ENCODE results near the gene KLC4. TPM values are rescaled to one million over a fixed set of nuclear protein-coding genes. Genes with fewer than 3 reads are reported as not detected.

The KLC4 gene
- total RNA-seq, 1 donor from 2014 or later = 16.7 TPM

- Mint-ChIP-seq H3K27me3 (ENCODE audit: low read depth) (no peaks in the 10 kb centered on the region), H3K9me3 (no peaks in the 10 kb centered on the region), H3K27ac (ENCODE audit: unreplicated experiment) (peak within 1 kb of the TSS; percentile 98), H3K36me3 (ENCODE audit: low read depth) (peaks cover 6% of the 10 kb centered on the region), H3K4me3 (peak within 1 kb of the TSS; percentile 94), H3K4me1 (peaks cover 41% of the 10 kb centered on the region)
- no peak for TF ChIP-seq CTCF (conservative IDR thresholded peaks at IDR 0.05)
- DNase-seq (ENCODE audit: low read depth, low spot score) = peak; percentile 73
Observed at GRCh38 chr6:43053545-43054205, 5.8 kb upstream of the KLC4 start, which contains the start of gene CUL7. CUL7 (minus strand) TSS chr6:43053851; CDS start chr6:43052788, 1,063 bp downstream.

- Mint-ChIP-seq H3K9me3 (no peaks in the 10 kb centered on the region), H3K27ac (ENCODE audit: unreplicated experiment) (peak overlapping the region; percentile 96), H3K4me1 (peaks cover 48% of the 10 kb centered on the region)
Observed at GRCh38 chr6:43054206-43054943, 5.1 kb upstream of the KLC4 start.

GRCh38 chr6:43055966-43056365 is 3.5 kb upstream of the KLC4 start:
- no peak for DNase-seq (ENCODE audit: low read depth, low spot score)
- Mint-ChIP-seq H3K36me3 (ENCODE audit: low read depth) (peaks cover 4% of the 10 kb centered on the region), H3K27ac (ENCODE audit: unreplicated experiment) (no peak overlapping the region), H3K9me3 (no peaks in the 10 kb centered on the region), H3K27me3 (ENCODE audit: low read depth) (no peaks in the 10 kb centered on the region), H3K4me3 (peak overlapping the region; percentile 94), H3K4me1 (peaks cover 54% of the 10 kb centered on the region)
- no peak for TF ChIP-seq CTCF (conservative IDR thresholded peaks at IDR 0.05)

More at GRCh38 chr6:43054206-43054943, 5.1 kb upstream of the KLC4 start:
- H3K27me3 Mint-ChIP-seq (ENCODE audit: low read depth) = no peaks in the 10 kb centered on the region
- no peak for TF ChIP-seq CTCF (conservative IDR thresholded peaks at IDR 0.05)
- peaks cover 6% of the 10 kb centered on the region for H3K36me3 Mint-ChIP-seq (ENCODE audit: low read depth)
- DNase-seq (ENCODE audit: low read depth, low spot score) = no peak
- H3K4me3 Mint-ChIP-seq = peak overlapping the region; percentile 94

GRCh38 chr6:43058531-43058930 is 900 bp upstream of the KLC4 start:
- DNase-seq (ENCODE audit: low read depth, low spot score) = no peak
- Mint-ChIP-seq H3K27me3 (ENCODE audit: low read depth) (no peaks in the 10 kb centered on the region), H3K9me3 (no peaks in the 10 kb centered on the region), H3K36me3 (ENCODE audit: low read depth) (peaks cover 4% of the 10 kb centered on the region), H3K4me1 (peaks cover 36% of the 10 kb centered on the region), H3K4me3 (peak overlapping the region; percentile 99), H3K27ac (ENCODE audit: unreplicated experiment) (no peak overlapping the region)
- no peak for TF ChIP-seq CTCF (conservative IDR thresholded peaks at IDR 0.05)

GRCh38 chr6:43060034-43060754 is 763 bp downstream of the KLC4 start:
- Mint-ChIP-seq H3K27me3 (ENCODE audit: low read depth) (no peaks in the 10 kb centered on the region), H3K4me3 (peak overlapping the region; percentile 99), H3K36me3 (ENCODE audit: low read depth) (peaks cover 2% of the 10 kb centered on the region), H3K27ac (ENCODE audit: unreplicated experiment) (peak overlapping the region; percentile 98), H3K9me3 (no peaks in the 10 kb centered on the region), H3K4me1 (peaks cover 28% of the 10 kb centered on the region)
- TF ChIP-seq CTCF (conservative IDR thresholded peaks at IDR 0.05) = no peak
- no peak for DNase-seq (ENCODE audit: low read depth, low spot score)

All from neural crest cell (in vitro differentiated cells).